Hepatocyte (in vitro differentiated cells): ENCODE results near the gene LRBA. TPM values are rescaled to one million over a fixed set of nuclear protein-coding genes. Genes with fewer than 3 reads are reported as not detected.

Experiments
- DNase-seq: peaks from one replicate; pipeline ENCODE4 v3.0.0-alpha.2; 2016; ENCODE audit warnings: low spot score
- H2AFZ ChIP-seq: fragments of 200-600 bp; sonication (generic); 2 replicates; pipeline ENCODE4 v1.6.0; 2016; ENCODE audit warnings: antibody characterized with exemption, mild to moderate bottlenecking
- H3K27ac ChIP-seq: fragments of 200-600 bp; sonication (generic); 2 replicates; pipeline ENCODE4 v1.5.1; 2016; ENCODE audit warnings: mild to moderate bottlenecking
- H3K27me3 ChIP-seq: fragments of 200-600 bp; sonication (generic); 2 replicates; pipeline ENCODE4 v1.6.1; 2016
- H3K36me3 ChIP-seq: fragments of 200-600 bp; sonication (generic); replicated peaks from 2 replicates; pipeline ENCODE4 v1.5.1; 2016; ENCODE audit warnings: low read depth; ENCODE audit not compliant: insufficient read depth
- H3K4me1 ChIP-seq: fragments of 200-600 bp; sonication (generic); 2 replicates; pipeline ENCODE4 v1.5.1; 2016; ENCODE audit warnings: mild to moderate bottlenecking, moderate library complexity; ENCODE audit not compliant: insufficient read depth
- H3K4me2 ChIP-seq: fragments of 200-600 bp; sonication (generic); 2 replicates; pipeline ENCODE4 v1.6.0; 2016
- H3K4me3 ChIP-seq: fragments of 200-600 bp; sonication (generic); 2 replicates; pipeline ENCODE4 v1.5.1; 2016; ENCODE audit warnings: mild to moderate bottlenecking
- H3K79me2 ChIP-seq: fragments of 200-600 bp; sonication (generic); 2 replicates; pipeline ENCODE4 v1.6.0; 2017; ENCODE audit warnings: mild to moderate bottlenecking
- H3K9me2 ChIP-seq: fragments of 200-600 bp; sonication (generic); replicated peaks from 2 replicates; pipeline ENCODE4 v1.6.0; 2017; ENCODE audit warnings: mild to moderate bottlenecking; ENCODE audit not compliant: insufficient read depth
- H3K9me3 ChIP-seq: fragments of 200-600 bp; sonication (generic); 2 replicates; pipeline ENCODE4 v1.5.1; 2016; ENCODE audit warnings: low read depth, mild to moderate bottlenecking
- H4K20me1 ChIP-seq: fragments of 200-600 bp; sonication (generic); 2 replicates; pipeline ENCODE4 v1.6.0; 2016; ENCODE audit warnings: mild to moderate bottlenecking; ENCODE audit not compliant: insufficient read depth, poor library complexity, severe bottlenecking
- EZH2 ChIP-seq: fragments of 200-600 bp; sonication (generic); IDR thresholded peaks from 2 replicates; pipeline ENCODE4 v1.6.1; 2016; ENCODE audit warnings: antibody characterized with exemption, mild to moderate bottlenecking, borderline replicate concordance
- EZH2phosphoT487 ChIP-seq: fragments of 200-600 bp; sonication (generic); IDR thresholded peaks from one replicate; pipeline ENCODE4 v1.6.1; 2018; ENCODE audit warnings: antibody characterized with exemption, mild to moderate bottlenecking, low read depth, moderate library complexity; ENCODE audit not compliant: unreplicated experiment, severe bottlenecking
- WGBS: methylation state at CpG from one replicate; pipeline ENCODE4 v1.1.6; 2016; ENCODE audit warnings: low lambda C conversion rate; ENCODE audit errors: missing lambda C conversion rate; 5-methylcytosine and 5-hydroxymethylcytosine counted together
- polyA plus RNA-seq: library from polyadenylated mRNA; unstranded; fragments of >200 nt; fragmentation: Nextera tagmentation; extraction: Ambion mirVana; gene quantifications from 2 replicates; pipeline ENCODE4 v1.2.1, GENCODE V29; 2016
- total RNA-seq: library from RNA; depleted of rRNA; stranded (reverse); fragments of >200 nt; gene quantifications from 2 replicates; pipeline ENCODE4 v1.2.3, GENCODE V29; 2014
- TF ChIP-seq, protein P1 (sequence below): fragments of 200-600 bp; sonication (generic); IDR thresholded peaks from 2 replicates; pipeline ENCODE4 v1.5.1; 2016; ENCODE audit warnings: antibody characterized with exemption, mild to moderate bottlenecking; ENCODE audit not compliant: poor library complexity

LRBA gene
- total and polyA plus RNA-seq, 2 experiments from 2014 or later = 14.1 to 69.4 TPM

GRCh38 chr4:151049430-151049884 is 34.4 kb upstream of the LRBA start:
- no peak for DNase-seq
- H3K9me3 ChIP-seq = no peaks in the 10 kb centered on the region
- no peak overlapping the region for H3K27ac ChIP-seq
- no peaks in the 10 kb centered on the region for H3K4me1 ChIP-seq
- no peak overlapping the region for H3K4me2 ChIP-seq
- TF ChIP-seq EZH2phosphoT487 = no peak
- TF ChIP-seq, protein P1, sequence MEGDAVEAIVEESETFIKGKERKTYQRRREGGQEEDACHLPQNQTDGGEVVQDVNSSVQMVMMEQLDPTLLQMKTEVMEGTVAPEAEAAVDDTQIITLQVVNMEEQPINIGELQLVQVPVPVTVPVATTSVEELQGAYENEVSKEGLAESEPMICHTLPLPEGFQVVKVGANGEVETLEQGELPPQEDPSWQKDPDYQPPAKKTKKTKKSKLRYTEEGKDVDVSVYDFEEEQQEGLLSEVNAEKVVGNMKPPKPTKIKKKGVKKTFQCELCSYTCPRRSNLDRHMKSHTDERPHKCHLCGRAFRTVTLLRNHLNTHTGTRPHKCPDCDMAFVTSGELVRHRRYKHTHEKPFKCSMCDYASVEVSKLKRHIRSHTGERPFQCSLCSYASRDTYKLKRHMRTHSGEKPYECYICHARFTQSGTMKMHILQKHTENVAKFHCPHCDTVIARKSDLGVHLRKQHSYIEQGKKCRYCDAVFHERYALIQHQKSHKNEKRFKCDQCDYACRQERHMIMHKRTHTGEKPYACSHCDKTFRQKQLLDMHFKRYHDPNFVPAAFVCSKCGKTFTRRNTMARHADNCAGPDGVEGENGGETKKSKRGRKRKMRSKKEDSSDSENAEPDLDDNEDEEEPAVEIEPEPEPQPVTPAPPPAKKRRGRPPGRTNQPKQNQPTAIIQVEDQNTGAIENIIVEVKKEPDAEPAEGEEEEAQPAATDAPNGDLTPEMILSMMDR = no peak
- no peak for TF ChIP-seq EZH2
- no peaks in the 10 kb centered on the region for H3K27me3 ChIP-seq
- H3K4me3 ChIP-seq = no peak overlapping the region
- H3K9me2 ChIP-seq = no peaks in the 10 kb centered on the region
- H3K36me3 ChIP-seq = no peaks in the 10 kb centered on the region
- H2AFZ ChIP-seq = no peak overlapping the region
- WGBS = 88% methylated on average over 13 of the region's 13 CpGs
- H4K20me1 ChIP-seq = no peaks in the 10 kb centered on the region
- no peaks in the 10 kb centered on the region for H3K79me2 ChIP-seq

GRCh38 chr4:151048913-151049312 is 33.8 kb upstream of the LRBA start:
- Histone ChIP-seq H2AFZ (no peak overlapping the region), H3K79me2 (no peaks in the 10 kb centered on the region), H3K4me1 (no peaks in the 10 kb centered on the region), H3K9me3 (no peaks in the 10 kb centered on the region), H3K27ac (no peak overlapping the region), H4K20me1 (no peaks in the 10 kb centered on the region), H3K9me2 (no peaks in the 10 kb centered on the region), H3K4me2 (no peak overlapping the region), H3K36me3 (no peaks in the 10 kb centered on the region), H3K27me3 (no peaks in the 10 kb centered on the region), H3K4me3 (no peak overlapping the region)
- DNase-seq = no peak
- WGBS = 92% methylated on average over 11 of the region's 11 CpGs
- TF ChIP-seq EZH2 (no peak), EZH2phosphoT487 (no peak)
- TF ChIP-seq, protein P1 = no peak

DNA sequence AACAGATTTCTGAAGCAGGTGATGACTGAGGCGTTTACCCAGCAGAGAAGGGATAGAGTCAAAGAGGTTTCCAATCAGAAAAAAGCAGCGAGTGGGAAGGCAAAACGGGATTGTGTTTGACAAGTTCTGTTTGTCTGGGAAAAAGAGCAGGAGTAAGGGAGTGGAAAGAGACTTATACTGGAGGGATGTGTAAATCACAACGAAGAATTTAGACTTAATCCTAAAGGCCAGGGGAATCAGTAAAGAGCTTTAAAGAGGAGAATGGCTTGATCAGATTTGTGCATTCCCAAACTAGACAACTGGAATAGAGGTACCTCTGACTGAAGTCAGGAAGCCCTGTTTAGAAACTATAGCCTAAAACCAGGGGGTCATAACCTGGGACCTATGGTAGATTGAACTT is 31.5 kb upstream of the LRBA start:
- H4K20me1 ChIP-seq = no peaks in the 10 kb centered on the region
- no peak overlapping the region for H2AFZ ChIP-seq
- H3K36me3 ChIP-seq = no peaks in the 10 kb centered on the region
- H3K79me2 ChIP-seq = no peaks in the 10 kb centered on the region
- no peak for DNase-seq
- no peak overlapping the region for H3K4me2 ChIP-seq
- no peaks in the 10 kb centered on the region for H3K27me3 ChIP-seq
- no peak overlapping the region for H3K4me3 ChIP-seq
- WGBS = 48% methylated on average over 4 of the region's 4 CpGs
- H3K27ac ChIP-seq = no peak overlapping the region
- H3K4me1 ChIP-seq = no peaks in the 10 kb centered on the region
- no peaks in the 10 kb centered on the region for H3K9me3 ChIP-seq
- TF ChIP-seq EZH2phosphoT487 (no peak), EZH2 (no peak)
- TF ChIP-seq, protein P1 = no peak
- H3K9me2 ChIP-seq = no peaks in the 10 kb centered on the region

DNA sequence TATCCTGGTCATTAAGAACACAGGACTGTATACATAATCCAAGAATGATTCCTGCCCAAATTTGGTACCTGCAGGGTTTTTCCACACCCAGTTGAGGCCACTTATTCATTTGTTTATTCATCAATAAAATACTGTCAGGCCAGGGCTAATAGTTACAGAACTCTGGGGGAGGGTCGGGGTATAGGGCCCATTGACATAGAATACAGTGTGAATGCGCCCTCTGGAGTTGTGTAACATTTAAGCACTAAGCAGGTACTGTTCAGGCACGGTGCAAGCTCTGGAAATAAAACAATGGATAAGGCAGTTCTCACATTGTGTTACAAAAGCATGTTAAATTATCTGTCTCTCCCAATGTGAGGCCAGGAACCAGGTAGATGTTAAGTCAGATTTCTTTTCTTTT is 30.8 kb upstream of the LRBA start:
- Histone ChIP-seq H3K4me3 (no peak overlapping the region), H3K36me3 (no peaks in the 10 kb centered on the region), H3K27ac (no peak overlapping the region), H3K9me2 (no peaks in the 10 kb centered on the region), H3K27me3 (no peaks in the 10 kb centered on the region), H3K79me2 (no peaks in the 10 kb centered on the region), H4K20me1 (no peaks in the 10 kb centered on the region), H3K4me2 (no peak overlapping the region), H2AFZ (no peak overlapping the region), H3K9me3 (no peaks in the 10 kb centered on the region), H3K4me1 (no peaks in the 10 kb centered on the region)
- TF ChIP-seq, protein P1 = peak; percentile 16
- TF ChIP-seq EZH2phosphoT487 = no peak
- TF ChIP-seq EZH2 = no peak
- 34% methylated on average over 3 of the region's 3 CpGs for WGBS
- peak; percentile 8 for DNase-seq
